GM19463 (cell line): ENCODE data around the gene UBR3.
"Not testable (repeated sequence)": the region's sequence is repeated elsewhere in the genome, so short reads cannot be mapped to it uniquely, and the experiment has no call there.

Experiments used
- ATAC-seq: cut with Tn5 transposase; IDR thresholded peaks from one replicate; pipeline ENCODE4 v1.9.1; 2021; ENCODE audit warnings: mild to moderate bottlenecking, moderate library complexity; ENCODE audit not compliant: unreplicated experiment

UBR3 gene

DNA sequence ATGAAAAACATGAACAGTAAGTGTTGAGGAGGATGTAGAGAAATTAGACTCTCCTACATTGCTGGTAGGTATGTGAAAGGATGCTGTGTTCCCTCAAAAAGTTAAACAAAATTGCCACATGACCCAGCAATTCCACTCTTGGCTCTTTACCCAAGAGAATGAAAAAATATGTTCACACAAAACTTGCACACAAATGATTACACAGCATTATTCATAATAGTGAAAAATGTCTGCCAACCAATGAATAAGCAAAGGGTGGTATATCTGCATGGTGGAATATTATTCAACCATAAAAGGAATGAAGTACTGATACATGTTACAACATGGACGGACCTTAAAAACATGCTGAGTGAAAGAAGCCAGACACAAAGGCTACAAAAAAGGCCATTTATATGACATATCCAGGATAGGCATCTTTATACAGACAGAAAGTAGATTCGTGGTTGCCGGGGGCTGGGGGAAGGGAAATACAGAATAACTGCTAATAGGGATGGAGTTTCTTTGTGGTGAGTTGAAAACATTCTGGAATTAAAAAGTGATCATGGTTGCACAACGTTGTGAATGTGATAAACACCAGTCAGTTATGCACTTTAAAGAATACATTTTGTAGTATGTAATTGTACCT lies 265.3 kb downstream of the UBR3 start:
- ATAC-seq, result no peak

DNA sequence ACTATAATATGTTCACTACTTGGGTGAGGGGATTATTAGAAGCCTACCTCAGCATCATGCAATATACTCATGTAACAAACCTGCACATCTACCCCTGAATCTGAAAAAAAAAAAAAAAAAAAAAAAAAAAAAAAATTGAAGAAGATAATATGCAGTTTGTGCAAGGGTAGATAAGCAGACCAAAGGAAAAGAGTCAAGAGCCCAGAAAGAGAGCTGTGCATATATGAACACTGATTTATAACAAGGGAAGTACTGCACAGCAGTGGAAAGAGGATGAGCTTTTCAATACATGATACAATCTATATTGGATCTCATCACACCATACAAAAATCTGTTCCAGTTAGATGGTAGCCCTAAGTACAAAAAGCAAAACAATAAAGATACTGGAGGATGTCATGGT lies 268.1 kb downstream of the UBR3 start:
- ATAC-seq, result no peak

DNA sequence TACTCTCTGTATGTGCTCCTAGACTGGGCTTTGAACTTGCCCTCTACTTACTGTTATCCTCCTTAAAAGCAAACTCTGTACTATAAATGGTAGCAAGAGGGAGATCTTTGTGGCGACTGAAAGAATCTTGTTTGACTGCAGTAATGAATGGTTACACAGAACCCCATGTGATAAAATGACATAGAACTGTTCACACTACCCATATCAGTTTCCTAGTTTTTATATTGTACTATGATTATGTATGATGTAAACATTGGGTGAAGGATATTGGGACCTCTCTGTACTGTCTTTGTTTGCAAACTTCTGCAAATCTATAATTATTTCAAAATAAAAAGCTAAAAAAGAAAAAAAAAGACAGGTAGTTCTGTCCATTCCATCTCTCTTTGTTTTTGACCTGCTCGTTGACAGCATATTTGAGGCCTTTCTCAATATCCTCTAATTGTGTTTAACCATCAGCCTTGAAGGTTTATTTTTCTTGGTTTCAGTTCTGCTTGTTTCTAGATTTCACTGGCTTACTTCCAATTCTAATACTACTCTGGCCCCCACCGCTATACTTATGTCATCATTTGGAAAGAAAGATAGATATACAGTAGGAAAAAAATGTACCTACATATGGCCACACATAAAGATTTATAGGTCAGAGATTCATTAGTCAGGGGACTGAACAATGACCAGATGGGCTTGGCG lies 271.5 kb downstream of the UBR3 start:
- no peak for ATAC-seq

DNA sequence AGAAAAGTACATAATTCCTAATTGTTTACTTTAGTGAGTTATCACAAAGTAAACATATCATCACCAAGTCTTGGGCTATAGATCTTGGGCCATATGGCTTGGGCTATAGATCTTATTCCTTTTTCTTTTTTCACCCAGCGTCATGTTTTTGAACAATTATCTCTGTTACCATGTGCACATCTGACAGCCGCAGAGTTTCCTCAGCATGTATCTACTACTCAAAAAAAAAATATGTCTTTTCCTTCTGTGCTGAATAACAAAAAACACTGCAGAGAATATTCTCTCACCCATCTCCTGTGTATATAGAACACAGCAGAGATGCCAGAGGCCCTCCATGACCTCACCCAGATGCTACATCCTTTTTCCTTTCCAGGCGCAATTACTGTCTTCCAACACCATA lies 274.5 kb downstream of the UBR3 start:
- no peak for ATAC-seq

DNA sequence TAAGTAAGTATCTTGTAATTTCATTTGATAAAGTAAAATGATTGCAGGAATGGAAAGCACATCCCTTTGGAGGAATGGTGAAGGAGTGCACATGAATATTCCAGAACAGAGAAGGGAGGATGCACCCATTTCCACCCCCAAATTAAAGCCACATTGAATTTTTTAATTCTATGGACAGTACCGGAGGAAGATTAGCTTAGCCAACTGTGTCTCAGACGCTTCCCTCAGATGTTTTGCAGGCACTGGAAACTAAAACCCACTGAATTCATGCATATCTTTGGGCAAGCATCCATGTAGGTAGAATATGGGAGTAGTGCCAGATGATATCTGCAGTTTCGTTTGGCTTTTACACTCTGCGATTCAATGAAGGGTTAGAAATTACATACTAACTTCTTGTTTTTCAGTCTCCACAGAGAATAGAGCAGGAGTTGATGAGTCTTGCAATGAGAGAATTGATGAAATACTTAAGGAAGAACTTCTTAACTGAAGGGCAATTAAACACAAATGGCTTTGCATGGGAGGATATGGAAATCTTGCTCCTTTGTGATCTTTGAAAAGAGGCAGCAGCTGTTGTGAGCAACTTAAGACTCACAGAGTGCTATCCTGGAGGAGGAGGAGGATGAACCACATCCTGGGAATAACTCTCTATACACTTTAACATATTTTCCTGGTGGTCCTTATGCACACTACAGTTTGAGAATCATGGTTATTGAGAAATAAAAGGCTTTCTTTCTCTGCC lies 279.0 kb downstream of the UBR3 start:
- no peak for ATAC-seq

DNA sequence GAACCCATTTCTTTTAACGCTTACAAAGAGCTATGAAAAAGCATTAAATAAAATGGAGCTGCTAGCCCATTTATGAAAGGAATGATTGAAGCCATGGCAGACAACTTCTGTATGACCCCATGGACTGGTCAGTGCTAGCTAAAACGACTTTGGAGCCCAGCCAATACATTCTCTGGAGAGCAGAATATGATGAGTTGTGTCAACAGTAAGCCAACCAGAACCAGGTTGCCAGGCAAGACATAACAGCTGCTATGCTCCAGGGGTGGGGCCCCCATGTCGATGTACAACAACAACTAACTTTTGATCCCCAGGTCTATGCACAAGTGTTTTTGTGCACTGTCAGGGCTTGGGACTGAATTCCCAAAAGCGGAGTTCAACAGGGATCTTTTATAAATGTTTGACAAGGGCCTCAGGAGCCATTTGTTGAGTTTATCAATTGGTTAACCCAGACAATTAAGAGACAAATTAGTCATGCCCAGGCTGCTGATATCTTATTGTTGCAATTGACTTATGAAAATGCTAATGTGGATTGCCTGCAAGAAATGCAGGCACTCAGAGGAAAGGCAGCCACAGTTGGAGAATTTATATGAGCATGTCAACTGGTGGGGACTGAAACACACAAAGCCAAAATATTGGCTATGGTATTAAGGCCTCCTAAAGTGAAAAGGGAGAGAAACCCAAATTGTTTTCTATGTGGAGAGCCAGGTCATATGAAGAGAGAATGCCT lies 286.1 kb downstream of the UBR3 start:
- no peak for ATAC-seq

DNA sequence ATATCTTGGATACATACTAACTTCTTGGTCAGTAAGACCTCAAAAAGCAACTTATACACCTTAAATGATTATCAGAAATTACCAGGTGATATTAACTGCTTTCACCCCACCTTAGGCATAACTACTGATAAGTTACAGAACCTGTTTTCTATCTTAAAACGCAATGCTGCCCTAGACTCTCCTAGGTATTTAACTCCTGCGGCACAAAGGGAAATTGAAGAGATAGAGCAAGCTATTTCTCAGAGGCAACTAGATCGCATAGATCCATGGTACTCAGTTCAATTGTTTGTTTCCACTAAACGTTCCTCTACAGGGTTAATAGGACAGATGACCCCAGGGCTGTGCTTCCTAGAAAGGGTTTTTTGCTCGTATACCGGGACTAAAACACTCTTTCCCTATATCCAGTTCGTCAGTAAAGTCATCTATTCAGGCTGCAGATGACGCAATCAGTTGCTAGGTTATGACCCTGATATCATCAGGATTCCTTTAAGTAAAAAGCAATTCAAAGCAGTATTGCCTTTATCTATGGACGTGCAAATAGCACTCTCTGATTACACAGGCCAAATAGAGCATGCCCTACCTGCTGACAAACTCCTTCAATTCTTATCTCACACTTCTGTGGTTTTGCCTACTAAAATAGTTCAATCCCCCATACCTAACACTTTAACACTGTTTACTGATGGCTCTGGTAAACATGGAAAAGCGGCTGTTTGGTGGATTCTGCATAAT lies 288.4 kb downstream of the UBR3 start:
- ATAC-seq, result no peak

DNA sequence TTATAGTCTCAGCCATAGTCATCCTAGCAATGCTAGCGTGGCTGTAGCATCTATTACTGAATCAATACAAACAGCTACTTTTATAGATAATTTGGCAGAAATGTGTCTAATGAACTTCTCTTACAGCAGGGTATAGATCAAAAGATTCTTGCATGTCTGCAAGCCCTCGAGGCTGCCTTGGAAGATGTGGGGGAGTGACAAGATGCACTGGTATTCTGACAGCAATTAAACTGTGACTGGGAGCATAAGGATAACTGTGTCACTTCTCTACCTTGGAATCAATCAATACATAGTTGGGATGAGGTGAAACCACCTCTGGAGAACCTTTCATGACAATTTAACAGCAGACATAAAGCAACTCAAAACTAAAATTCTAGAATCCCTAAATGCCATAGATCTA lies 291.4 kb downstream of the UBR3 start:
- ATAC-seq, result no peak

DNA sequence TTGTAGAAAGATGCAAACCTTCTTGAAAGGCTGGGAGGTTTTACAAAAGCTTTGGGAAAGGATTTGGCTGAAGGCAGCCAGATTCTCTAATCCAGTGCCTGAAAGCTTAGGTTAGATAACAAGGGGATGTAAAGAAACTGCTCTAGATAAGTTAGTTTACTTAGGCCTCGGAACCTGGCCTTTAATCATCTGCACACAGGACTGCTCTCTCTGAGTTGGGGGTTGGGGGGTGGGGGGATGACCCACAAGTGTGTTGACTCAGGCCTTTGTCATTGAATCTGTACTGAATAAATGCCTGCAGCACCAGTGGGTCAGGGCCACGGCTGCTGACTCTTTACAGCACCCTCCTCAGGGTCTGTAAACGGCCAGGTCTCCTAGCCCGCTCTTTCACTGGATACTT lies 292.1 kb downstream of the UBR3 start:
- ATAC-seq, result not testable (repeated sequence)

DNA sequence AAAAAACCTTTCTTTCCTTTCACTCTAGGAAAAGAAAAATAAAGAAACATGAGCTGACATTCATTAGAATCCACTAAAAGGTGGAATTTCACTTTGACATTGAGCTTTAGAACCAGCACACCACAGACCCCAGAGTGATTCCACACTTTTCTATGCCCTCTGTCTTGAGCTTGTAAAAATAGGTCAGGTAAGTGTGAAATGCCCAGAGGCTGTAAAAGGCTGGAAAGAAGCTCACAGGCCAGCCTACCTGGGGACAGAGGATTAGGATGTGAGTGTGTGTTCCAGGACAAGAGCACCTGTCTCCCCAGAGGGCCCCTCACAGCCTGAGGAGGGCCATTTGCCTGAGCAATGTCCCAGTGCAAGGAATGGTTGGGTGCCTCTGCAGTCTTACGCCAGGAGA lies 294.4 kb downstream of the UBR3 start:
- no peak for ATAC-seq

DNA sequence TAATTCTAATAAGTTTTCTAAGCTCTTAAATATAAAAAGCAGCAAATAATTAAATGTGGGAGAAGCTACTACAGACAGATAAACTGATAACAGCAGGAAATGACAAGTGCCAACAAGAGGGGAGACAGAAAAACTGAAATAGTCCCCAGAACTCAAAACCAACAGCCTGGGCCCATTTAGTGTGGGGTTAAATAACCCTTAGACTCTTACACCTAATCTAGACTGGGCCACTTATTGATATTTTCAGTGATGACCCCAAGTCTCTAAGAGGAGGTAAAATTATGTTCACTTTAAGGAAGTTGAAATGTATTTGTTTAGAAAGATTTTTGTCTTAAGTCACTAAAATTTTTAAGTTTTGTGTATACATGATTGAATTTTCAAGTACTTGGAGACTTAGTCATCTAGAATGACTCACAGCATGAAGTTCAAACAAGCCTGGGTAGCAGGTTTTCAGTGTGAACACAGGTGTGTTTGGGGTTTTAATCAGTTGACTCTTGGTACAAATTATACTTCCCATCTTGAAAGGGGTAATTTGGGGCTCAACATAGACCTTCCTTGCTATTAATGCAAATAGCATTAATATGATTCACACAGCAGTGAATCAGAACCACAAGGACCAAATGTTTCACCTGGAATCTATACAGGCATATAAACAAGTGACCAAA lies 295.8 kb downstream of the UBR3 start:
- ATAC-seq, result no peak

DNA sequence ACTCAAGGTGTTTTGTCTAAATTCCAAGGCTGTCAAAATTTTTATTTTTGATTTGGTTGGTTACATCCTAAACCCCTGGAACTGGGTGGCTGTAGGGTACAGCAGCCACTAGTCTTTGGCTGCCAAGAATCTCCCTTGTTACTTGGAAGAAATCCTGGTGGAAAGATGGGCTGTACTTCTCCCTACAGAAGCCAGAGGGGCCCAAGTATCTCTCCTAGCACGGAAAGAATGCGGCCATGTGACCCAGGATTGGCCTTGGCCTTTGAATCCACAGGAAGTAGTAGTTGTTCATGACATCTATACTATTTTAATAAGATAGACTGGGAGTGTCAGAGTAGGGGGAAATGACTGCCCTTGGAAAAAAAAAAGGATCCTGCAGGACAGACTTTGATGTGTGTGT lies 296.3 kb downstream of the UBR3 start:
- no peak for ATAC-seq

DNA sequence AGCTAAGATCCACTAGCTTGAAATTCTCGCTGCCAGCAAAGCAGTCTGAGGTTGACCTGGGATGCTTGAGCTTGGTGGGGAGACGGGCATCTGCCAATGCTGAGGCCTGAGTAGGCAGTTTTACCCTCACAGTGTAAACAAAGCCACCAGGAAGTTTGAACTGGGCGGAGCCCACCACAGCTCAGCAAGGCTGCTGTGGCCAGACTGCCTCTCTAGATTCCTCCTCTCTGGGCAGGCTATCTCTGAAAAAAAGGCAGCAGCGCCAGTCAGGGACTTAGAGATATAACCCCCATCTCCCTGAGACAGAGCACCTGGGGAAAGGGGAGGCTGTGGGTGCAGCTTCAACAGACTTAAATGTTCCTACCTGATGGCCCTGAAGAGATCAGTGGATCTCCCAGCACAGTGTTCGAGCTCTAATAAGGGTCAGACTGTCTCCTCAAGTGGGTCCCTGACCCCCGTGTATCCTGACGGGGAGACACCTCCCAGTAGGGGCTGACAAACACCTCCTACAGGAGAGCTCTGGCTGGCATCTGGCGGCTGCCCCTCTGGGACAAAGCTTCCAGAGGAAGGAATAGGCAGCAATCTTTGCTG lies 299.0 kb downstream of the UBR3 start:
- ATAC-seq, result not testable (repeated sequence)
